Muscle of back (tissue), 11 donors: ENCODE results near the gene PRDM1. TPM values are rescaled to one million over a fixed set of nuclear protein-coding genes. Genes with fewer than 3 reads are reported as not detected.
A peak's percentile ranks its signal among the peaks of the same experiment; 100 is the strongest.

Experiments
- DNase-seq, 3 donors: peaks; one replicate each; pipeline versions ENCODE4 v3.0.0 to v3.0.0-alpha.2; 2013
- polyA plus RNA-seq, 10 donors: library from polyadenylated mRNA; unstranded; fragments of 120-200 nt; gene quantifications; one replicate each; pipeline ENCODE4 v1.2.1, GENCODE V29; 2013; ENCODE audit not compliant: insufficient read length in 10 of 10

PRDM1 gene
- polyA plus RNA-seq, 10 donors: 2.9 to 7.9 (median 4.9) TPM

GRCh38 chr6:106097411-106098231, 11.5 kb downstream of the PRDM1 start:
- peak; percentile 47 to 82 (median 55) for DNase-seq

GRCh38 chr6:106098383-106099234, 12.5 kb downstream of the PRDM1 start:
- DNase-seq: no peak

GRCh38 chr6:106099235-106099537, 13.1 kb downstream of the PRDM1 start:
- no peak for DNase-seq

- no peak for DNase-seq
Observed at GRCh38 chr6:106100755-106101154, 14.6 kb downstream of the PRDM1 start.

GRCh38 chr6:106101466-106101865, 15.3 kb downstream of the PRDM1 start:
- no peak for DNase-seq

- DNase-seq: no peak
Observed at GRCh38 chr6:106102034-106102433, 15.9 kb downstream of the PRDM1 start.

GRCh38 chr6:106102967-106103727, 17.0 kb downstream of the PRDM1 start:
- DNase-seq: no peak

- no peak for DNase-seq
Observed at GRCh38 chr6:106103728-106104109, 17.6 kb downstream of the PRDM1 start.

GRCh38 chr6:106104476-106104875, 18.3 kb downstream of the PRDM1 start:
- no peak for DNase-seq

- no peak for DNase-seq
Observed at GRCh38 chr6:106104941-106105340, 18.8 kb downstream of the PRDM1 start.

- no peak for DNase-seq
Observed at GRCh38 chr6:106105493-106105892, 19.4 kb downstream of the PRDM1 start.

- DNase-seq: no peak
Observed at GRCh38 chr6:106106276-106107042, 20.3 kb downstream of the PRDM1 start.

GRCh38 chr6:106107043-106107613, 21.0 kb downstream of the PRDM1 start:
- no peak for DNase-seq

GRCh38 chr6:106108129-106108528, 22.0 kb downstream of the PRDM1 start:
- DNase-seq: no peak

- no peak for DNase-seq
Observed at GRCh38 chr6:106109029-106109428, 22.9 kb downstream of the PRDM1 start.

- DNase-seq: no peak
Observed at GRCh38 chr6:106110164-106110826, 24.2 kb downstream of the PRDM1 start.

- no peak for DNase-seq
Observed at GRCh38 chr6:106112433-106112832, 26.3 kb downstream of the PRDM1 start.

GRCh38 chr6:106113256-106113959, 27.3 kb downstream of the PRDM1 start:
- DNase-seq: peak in 1 of 3 donors; percentile 19

- DNase-seq: no peak
Observed at GRCh38 chr6:106114492-106114891, 28.4 kb downstream of the PRDM1 start.

- no peak for DNase-seq
Observed at GRCh38 chr6:106115286-106115685, 29.1 kb downstream of the PRDM1 start.
